IgD-negative memory B cell (primary cell): ENCODE results near the gene PHACTR1. TPM values are rescaled to one million over a fixed set of nuclear protein-coding genes. Genes with fewer than 3 reads are reported as not detected.

Experiments
- H3K27ac Mint-ChIP-seq, 3 donors: one replicate each; pipeline ENCODE4 v1.8.0; 2020 to 2022; ENCODE audit warnings: mild to moderate bottlenecking in 3 of 3, mixed read lengths in 3 of 3, moderate library complexity in 1 of 3
- H3K27me3 Mint-ChIP-seq: one replicate; pipeline ENCODE4 v1.8.0; 2021; ENCODE audit warnings: mixed read lengths
- H3K36me3 Mint-ChIP-seq: one replicate; pipeline ENCODE4 v1.8.0; 2020; ENCODE audit warnings: mild to moderate bottlenecking, mixed read lengths
- H3K4me1 Mint-ChIP-seq, 3 donors: one replicate each; pipeline ENCODE4 v1.8.0; 2020 to 2022; ENCODE audit warnings: mixed read lengths in 3 of 3, mild to moderate bottlenecking in 1 of 3
- H3K4me3 Mint-ChIP-seq, 4 donors: one replicate each; pipeline ENCODE4 v1.8.0; 2020 to 2022; ENCODE audit warnings: mild to moderate bottlenecking in 4 of 4, mixed read lengths in 4 of 4, moderate library complexity in 3 of 4
- H3K9me3 Mint-ChIP-seq, 3 donors: one replicate each; pipeline ENCODE4 v1.8.0; 2020 to 2021; ENCODE audit warnings: mixed read lengths in 3 of 3, mild to moderate bottlenecking in 1 of 3
- polyA plus RNA-seq: library from polyadenylated mRNA; unstranded; fragments of 300-500 nt; fragmentation: Illumina TruSeq; gene quantifications from one replicate; pipeline ENCODE4 v1.2.3, GENCODE V29; 2021

The PHACTR1 gene
- polyA plus RNA-seq, 1 donor from 2014 or later = 12.8 TPM

DNA sequence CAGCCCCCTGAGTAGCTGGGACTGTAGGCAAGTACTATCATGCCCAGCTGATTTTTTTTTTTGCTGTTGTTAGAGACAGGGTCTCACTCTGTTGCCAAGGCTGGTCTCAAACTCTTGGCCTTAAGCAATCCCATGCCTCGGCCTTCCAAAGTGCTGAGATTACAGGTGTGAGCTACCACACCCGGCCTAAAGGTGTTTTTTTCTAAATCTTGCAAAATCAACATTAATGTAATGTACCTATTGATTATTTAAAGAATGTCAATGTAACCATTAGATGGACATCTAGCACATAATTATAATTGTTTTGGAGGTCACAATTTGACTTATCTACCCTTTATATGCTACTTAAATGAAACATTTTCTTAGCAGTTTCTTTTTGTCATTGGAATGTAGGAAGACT lies 126.1 kb downstream of the PHACTR1 start:
- no peaks in the 10 kb centered on the region for H3K36me3 Mint-ChIP-seq
- peaks cover 0 to 3% (median 0%) of the 10 kb centered on the region in 3 donors for H3K4me1 Mint-ChIP-seq
- no peak overlapping the region for H3K4me3 Mint-ChIP-seq
- peaks cover 3% of the 10 kb centered on the region for H3K27me3 Mint-ChIP-seq
- H3K27ac Mint-ChIP-seq = no peak overlapping the region
- H3K9me3 Mint-ChIP-seq = peaks cover 0 to 5% (median 3%) of the 10 kb centered on the region in 3 donors

DNA sequence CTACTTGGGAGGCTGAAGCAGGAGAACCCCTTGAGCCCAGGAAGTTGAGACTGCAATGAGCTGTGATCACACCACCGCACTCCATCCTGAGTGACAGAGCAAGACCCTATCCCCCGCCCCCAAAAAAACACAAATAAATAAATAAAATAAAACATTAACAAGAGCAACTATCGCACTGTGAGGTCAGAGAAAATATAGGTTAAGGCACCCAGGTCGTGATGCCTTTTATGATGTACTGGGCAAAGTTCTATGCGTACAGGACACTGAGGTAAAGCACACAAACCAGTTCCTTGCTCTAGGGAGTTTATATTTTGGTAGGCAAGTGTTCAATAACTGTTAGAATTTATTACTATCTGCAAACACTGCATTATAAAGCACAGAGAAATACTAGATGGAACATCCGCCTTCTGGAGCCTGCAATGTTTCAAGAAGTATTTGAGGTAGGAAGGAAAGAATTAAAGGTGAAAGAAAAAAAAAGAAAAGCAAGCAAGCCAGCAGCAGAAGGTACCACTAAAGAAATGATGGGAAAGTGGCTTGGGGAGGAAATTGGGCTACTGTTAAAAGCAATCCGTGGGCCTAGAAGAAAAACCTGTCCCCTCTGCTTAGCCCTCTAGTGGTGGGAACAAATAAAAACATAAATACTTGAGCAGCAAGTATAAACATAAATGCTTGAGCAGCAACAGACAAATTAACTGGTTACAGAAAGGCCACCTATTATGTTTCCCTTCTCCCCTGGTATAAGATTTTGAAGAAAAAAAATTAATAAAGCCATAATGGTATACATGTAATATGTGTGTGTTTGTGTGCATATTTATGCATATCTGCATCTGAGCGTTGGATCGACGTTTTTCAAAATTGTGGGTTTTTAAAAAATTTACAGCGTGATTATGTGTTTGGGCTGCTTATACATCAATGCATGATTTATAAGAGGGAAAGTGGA lies 128.0 kb downstream of the PHACTR1 start:
- Mint-ChIP-seq H3K9me3 (no peaks in the 10 kb centered on the region), H3K27ac (no peak overlapping the region), H3K4me1 (no peaks in the 10 kb centered on the region)

DNA sequence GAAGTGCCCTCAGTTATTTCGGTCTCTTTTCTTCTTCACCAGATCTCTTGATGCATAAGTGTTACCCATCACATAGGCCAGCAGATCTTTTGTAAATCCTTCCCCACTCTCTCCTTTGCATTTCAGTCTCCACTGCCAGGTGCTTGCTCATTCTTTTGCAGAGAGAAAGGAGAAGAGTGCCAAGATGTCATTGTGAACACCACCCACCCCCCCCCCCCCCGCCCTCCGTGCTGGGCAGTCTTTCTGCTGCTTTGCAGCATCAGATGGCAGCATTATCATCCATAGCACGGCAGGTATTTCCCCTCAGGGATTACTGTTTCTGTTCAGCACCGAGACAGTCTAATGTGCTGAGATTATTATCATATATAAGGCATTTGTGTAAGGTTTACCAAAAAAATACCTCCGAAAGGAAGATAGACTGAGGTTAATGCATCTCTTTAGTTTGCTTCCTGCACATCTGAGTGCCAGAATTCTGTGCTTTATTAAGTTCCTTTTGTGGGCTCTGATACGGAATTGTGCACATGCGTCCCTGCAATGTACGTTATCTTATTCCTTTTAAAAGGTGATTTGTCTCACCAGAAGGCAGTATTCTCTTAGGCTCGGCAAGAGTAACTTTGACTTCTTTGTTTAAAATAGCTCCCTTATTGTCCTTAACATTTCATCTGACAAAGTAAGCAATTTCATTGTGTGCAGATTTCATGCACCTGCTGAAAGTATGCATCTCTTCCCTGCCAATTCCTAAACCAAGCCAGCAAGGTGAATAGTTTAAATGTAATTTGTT lies 128.8 kb downstream of the PHACTR1 start:
- Mint-ChIP-seq H3K36me3 (no peaks in the 10 kb centered on the region), H3K27me3 (peaks cover 13% of the 10 kb centered on the region), H3K4me1 (no peaks in the 10 kb centered on the region)

More for the DNA sequence above, 128.0 kb downstream of the PHACTR1 start:
- Mint-ChIP-seq H3K27me3 (peaks cover 9% of the 10 kb centered on the region), H3K4me3 (no peak overlapping the region), H3K36me3 (no peaks in the 10 kb centered on the region)

DNA sequence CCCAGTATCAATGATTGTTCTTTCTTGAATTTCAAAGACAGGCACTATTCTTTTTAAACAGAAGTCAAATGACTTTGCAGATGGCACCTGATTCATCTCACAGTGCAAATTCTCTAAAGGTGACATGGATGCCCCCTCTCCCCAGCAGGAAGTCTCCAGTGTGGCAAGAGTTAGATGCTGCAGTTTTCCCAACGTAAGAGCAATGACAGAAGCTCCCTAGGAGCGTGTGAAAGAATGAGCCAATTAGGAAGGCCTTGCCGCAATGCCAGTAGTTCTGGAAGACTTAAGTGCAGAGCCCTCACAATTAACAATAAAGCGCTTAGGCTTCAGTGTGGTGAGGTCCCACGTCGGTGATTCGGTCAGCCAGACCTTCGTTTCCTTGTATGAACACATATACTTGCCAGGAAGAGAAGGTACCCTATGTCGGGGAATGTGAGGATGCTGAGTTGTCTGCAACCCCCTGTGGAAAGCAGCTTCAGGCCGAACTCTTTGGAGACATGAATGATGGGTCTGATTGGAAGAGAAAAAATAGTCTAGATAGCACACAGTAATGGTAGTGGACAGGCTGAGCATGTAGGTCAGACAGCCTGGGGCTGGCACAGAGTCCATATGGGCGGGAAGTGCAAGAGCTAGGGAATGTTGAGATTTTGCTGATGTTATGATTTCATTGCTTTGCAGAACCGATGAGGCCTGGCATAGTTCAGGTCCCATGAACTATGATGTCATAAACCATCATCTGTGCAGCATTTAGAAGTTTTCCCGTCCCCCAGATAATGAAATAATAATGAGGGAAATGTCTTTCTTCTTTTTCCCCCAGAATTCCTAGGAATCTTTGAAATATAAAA lies 132.6 kb downstream of the PHACTR1 start:
- H3K36me3 Mint-ChIP-seq = no peaks in the 10 kb centered on the region
- H3K4me3 Mint-ChIP-seq = no peak overlapping the region
- peaks cover 20% of the 10 kb centered on the region for H3K27me3 Mint-ChIP-seq

More for the DNA sequence above, 128.8 kb downstream of the PHACTR1 start:
- no peak overlapping the region for H3K4me3 Mint-ChIP-seq
- H3K27ac Mint-ChIP-seq = no peak overlapping the region
- no peaks in the 10 kb centered on the region for H3K9me3 Mint-ChIP-seq

DNA sequence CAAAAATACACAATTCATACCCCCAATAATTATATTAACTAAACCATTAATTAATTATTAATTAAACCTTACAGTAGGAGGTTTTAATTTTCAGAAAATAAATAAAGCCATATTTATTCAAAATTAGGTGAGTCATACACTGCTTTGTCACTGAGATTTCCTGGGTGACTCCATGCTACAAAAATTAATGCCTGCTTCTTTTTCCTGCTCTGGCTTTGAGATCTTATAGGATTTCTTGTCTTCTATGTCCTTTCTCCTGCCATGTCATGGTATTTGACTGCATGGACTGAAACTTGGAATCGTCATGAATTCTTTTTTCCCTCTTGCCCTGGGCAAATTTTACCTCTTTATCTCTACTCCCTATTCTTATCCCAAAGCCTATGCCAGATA lies 133.2 kb downstream of the PHACTR1 start:
- no peaks in the 10 kb centered on the region for H3K4me1 Mint-ChIP-seq
- no peaks in the 10 kb centered on the region for H3K36me3 Mint-ChIP-seq
- H3K27ac Mint-ChIP-seq = no peak overlapping the region
- H3K27me3 Mint-ChIP-seq = peaks cover 20% of the 10 kb centered on the region
- no peak overlapping the region for H3K4me3 Mint-ChIP-seq
- peaks cover 0 to 3% (median 0%) of the 10 kb centered on the region in 3 donors for H3K9me3 Mint-ChIP-seq

More for the DNA sequence above, 132.6 kb downstream of the PHACTR1 start:
- H3K9me3 Mint-ChIP-seq = no peaks in the 10 kb centered on the region
- no peaks in the 10 kb centered on the region for H3K4me1 Mint-ChIP-seq
- no peak overlapping the region for H3K27ac Mint-ChIP-seq

DNA sequence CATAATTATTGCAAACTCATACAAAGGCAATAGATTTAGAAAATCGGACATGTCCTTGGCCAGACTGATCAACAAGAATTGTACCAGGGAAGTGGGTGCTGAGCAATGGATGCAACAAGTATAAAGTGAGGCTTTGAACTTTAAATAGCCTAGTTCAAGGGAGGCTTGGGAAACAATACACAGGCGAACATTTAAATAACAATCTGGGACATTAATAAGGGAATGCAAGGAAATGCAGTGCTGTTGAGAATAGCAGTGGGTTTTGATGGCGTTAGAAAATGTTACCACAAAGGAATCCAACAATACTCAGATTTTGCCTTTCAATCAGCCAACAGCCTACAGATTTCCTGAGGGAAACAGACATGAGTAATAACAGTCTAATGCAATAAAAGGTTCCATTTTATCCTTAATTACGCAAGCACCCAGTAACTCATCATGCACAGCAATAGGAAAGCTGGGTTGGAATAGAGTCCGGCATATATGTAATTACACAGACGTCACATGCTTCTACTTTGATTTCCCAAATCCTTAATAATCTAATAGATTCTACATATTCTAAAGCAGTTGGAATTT lies 134.6 kb downstream of the PHACTR1 start:
- Mint-ChIP-seq H3K4me3 (no peak overlapping the region), H3K4me1 (no peaks in the 10 kb centered on the region), H3K27ac (no peak overlapping the region), H3K9me3 (peaks cover 0 to 3% (median 2%) of the 10 kb centered on the region in 3 donors), H3K27me3 (peaks cover 20% of the 10 kb centered on the region), H3K36me3 (no peaks in the 10 kb centered on the region)

DNA sequence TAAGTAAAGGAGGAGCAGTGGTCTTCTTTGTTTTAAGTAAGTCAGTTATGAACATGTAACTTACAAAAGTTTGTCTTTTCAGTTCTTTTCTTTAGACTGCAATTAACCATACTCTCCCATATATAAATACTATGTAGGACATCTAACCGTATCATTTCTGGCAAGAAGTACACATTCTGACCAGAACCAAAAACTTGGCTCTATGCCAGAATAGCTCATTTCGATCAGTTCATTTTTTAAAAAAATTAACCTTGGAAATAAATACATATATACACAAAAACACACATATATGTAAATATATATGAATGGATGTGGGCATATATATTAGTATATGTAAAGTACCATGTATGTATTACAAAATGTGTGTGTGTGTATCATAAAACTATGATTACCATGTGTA lies 145.0 kb downstream of the PHACTR1 start:
- Mint-ChIP-seq H3K4me3 (no peak overlapping the region), H3K36me3 (peaks cover 2% of the 10 kb centered on the region), H3K27me3 (no peaks in the 10 kb centered on the region), H3K9me3 (peaks cover 0 to 1% (median 0%) of the 10 kb centered on the region in 3 donors), H3K4me1 (no peaks in the 10 kb centered on the region), H3K27ac (no peak overlapping the region)

DNA sequence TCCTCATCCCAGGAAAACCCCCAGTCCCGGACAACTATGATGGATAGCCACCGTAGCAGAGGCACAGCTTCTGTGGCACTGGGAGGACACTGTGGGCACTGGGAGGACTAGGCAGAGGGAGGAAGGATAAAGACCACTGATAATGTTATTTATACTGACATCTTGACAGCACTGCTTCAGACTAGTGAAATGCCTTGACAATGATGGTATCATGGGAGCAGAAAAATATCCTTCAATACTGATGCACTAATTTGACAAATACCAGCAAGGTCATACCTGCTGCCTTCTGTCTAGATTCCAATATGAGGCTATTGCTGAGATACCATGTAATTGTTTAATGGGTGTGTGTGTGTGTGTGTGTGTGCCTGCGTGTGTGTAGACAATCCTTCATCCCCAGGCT lies 148.6 kb downstream of the PHACTR1 start:
- no peaks in the 10 kb centered on the region for H3K27me3 Mint-ChIP-seq
- H3K4me1 Mint-ChIP-seq = no peaks in the 10 kb centered on the region
- no peaks in the 10 kb centered on the region for H3K9me3 Mint-ChIP-seq
- no peak overlapping the region for H3K27ac Mint-ChIP-seq
- no peak overlapping the region for H3K4me3 Mint-ChIP-seq
- H3K36me3 Mint-ChIP-seq = peaks cover under 1% of the 10 kb centered on the region

DNA sequence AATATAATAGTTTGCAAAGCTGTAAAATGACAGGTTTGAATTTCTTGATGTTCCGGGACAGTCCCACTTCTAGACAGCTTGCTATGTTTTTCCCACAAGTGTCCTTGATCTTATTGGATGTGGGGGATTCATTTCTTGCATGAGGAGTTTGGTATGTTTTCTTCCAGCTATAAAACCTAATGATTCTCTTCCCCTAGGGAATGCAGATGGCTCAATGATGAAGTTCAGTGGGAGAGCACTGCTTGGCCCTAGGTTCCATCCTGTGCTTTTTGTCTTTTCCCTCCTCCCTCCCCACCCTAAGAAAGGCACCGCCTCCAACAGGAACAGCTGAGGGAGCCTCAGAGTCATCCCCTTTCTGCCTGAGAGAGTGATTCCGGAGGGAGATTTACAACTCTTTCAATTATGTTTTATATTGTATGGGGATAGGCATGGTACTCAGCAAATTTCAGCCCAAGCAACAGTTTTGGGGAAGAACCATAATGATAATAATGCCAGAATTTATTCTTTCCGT lies 149.2 kb downstream of the PHACTR1 start:
- Mint-ChIP-seq H3K4me1 (no peaks in the 10 kb centered on the region), H3K27ac (no peak overlapping the region)

DNA sequence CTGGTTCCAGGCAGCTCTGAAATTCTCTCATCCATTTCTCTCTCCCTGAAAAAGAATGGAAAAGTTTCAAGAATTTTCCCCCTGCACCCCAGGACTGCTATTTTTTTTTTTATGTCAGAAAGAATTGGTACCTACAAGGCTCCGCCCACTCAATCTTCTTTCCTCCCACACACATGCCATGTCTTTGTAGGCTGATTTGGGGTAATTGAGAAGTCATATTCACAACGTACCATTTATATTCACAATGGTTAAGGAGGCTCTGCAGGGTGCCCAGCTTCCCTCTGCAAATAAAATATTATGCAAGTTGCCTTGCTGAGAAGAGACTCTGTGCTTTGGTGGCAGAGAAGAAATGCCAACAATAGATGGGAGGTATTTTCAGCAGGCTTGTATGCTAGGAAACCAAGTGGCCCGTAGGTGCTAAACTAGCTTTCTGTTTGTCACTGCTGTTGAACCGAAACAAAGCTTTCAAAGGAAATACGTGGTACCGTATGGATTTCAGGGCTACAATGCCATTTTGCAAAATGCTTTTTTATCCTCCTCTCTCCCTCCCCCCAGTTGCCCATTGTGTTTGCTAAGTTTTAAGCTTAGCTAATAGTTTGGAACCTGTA lies 150.0 kb downstream of the PHACTR1 start:
- no peak overlapping the region for H3K27ac Mint-ChIP-seq
- H3K4me1 Mint-ChIP-seq = no peaks in the 10 kb centered on the region
- H3K9me3 Mint-ChIP-seq = no peaks in the 10 kb centered on the region
- peaks cover 2% of the 10 kb centered on the region for H3K27me3 Mint-ChIP-seq
- H3K36me3 Mint-ChIP-seq = no peaks in the 10 kb centered on the region
- H3K4me3 Mint-ChIP-seq = no peak overlapping the region

More for the DNA sequence above, 149.2 kb downstream of the PHACTR1 start:
- H3K36me3 Mint-ChIP-seq = no peaks in the 10 kb centered on the region
- H3K27me3 Mint-ChIP-seq = no peaks in the 10 kb centered on the region
- H3K4me3 Mint-ChIP-seq = no peak overlapping the region
- no peaks in the 10 kb centered on the region for H3K9me3 Mint-ChIP-seq

DNA sequence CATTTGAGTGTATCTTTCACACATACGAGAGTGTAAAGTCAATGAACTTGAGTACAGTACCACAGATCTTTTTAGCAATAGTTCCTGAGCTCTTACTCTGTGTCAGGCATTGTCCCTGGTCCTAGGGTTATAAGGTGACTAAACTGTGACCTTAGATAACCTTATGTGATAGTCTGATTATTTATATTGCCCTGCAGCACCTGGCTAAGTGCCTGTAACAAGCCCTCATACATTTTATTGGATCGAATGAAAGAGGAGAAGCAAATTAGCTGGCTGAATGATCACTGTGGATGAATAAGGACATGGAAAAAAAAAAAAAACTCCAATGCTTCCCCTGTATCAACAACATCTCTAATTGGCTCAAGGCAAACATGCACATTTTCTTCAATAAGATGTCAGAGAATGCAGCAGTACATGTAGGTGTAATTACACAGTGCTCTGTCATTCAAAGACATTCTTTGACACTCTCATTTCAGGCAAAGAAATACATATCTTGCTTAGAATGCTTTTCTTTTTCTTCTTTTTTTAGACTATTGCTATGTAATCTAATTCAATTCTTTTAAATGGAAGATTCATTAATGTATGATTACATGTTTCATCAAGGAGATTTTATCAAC lies 153.4 kb downstream of the PHACTR1 start:
- Mint-ChIP-seq H3K4me1 (no peaks in the 10 kb centered on the region), H3K36me3 (no peaks in the 10 kb centered on the region), H3K9me3 (no peaks in the 10 kb centered on the region), H3K27me3 (peaks cover 4% of the 10 kb centered on the region), H3K4me3 (no peak overlapping the region), H3K27ac (no peak overlapping the region)

DNA sequence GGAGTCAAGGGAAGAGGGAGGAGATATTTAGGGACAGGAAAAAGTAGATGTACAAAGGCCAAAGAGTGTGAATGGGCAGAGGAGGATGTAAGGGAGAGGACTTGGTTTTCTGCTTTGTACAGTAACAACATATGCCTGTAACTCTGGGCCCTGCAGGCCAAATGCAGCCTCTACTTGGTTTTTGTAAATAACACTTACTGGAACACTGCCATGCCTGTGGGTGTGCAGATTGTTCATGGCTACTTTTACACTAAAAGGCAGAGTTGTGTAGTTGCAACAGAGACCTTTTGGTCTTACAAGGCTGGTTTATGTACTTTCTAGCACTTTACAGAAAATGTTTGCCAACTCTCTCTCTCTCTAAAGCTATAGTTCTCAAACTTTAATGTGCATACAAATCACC lies 157.1 kb downstream of the PHACTR1 start:
- H3K27me3 Mint-ChIP-seq = peaks cover 4% of the 10 kb centered on the region
- H3K27ac Mint-ChIP-seq = no peak overlapping the region
- H3K4me3 Mint-ChIP-seq = no peak overlapping the region
- H3K36me3 Mint-ChIP-seq = no peaks in the 10 kb centered on the region
- H3K9me3 Mint-ChIP-seq = no peaks in the 10 kb centered on the region
- H3K4me1 Mint-ChIP-seq = no peaks in the 10 kb centered on the region

DNA sequence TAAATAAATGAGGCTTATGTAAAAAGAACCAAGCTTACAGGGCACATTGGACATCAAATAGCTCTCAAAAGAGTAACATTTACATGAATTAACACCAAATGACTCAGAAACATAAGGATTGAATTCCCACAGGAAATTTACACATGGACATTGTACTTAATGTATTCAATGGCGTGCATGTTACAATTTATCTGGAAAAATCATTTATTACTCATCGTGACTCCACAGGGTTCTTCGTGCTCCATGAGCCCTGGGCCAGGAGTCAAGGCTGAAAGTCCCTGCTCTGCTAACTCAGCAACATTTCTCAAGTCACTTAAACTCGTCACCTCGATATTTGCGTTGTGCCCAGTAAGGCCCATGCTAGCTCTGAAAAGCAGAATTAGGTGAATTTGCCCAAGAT lies 158.5 kb downstream of the PHACTR1 start:
- H3K36me3 Mint-ChIP-seq = no peaks in the 10 kb centered on the region
- peaks cover 5% of the 10 kb centered on the region for H3K27me3 Mint-ChIP-seq
- H3K9me3 Mint-ChIP-seq = no peaks in the 10 kb centered on the region
- H3K4me3 Mint-ChIP-seq = no peak overlapping the region
- no peaks in the 10 kb centered on the region for H3K4me1 Mint-ChIP-seq
- no peak overlapping the region for H3K27ac Mint-ChIP-seq

DNA sequence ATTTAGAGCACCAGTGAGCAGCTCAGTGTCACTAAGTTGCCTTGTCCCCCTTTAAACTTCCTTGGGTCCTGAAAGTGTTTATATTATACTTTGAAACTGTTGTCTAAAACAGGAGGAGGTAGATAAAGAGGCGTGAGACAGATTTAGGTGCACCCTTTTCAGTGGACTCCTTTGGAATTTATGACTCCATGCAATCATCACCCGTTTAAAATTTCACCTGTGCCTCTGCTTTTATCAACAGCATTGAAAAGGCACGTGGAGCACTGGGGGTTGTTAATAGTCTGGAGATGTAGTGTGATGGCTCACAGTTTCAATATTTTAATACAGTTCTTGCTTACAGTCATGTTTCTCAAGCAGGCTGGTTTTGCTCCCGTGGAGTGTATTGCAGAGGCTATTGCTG lies 162.2 kb downstream of the PHACTR1 start:
- H3K27ac Mint-ChIP-seq = no peak overlapping the region
- peaks cover 5% of the 10 kb centered on the region for H3K27me3 Mint-ChIP-seq
- no peaks in the 10 kb centered on the region for H3K36me3 Mint-ChIP-seq
- no peaks in the 10 kb centered on the region for H3K9me3 Mint-ChIP-seq
- no peaks in the 10 kb centered on the region for H3K4me1 Mint-ChIP-seq
- no peak overlapping the region for H3K4me3 Mint-ChIP-seq
